ENCODE data around the gene PCMTD2. TPM values are rescaled to one million over a fixed set of nuclear protein-coding genes. Genes with fewer than 3 reads are reported as not detected.
"Not testable (repeated sequence)": the region's sequence is repeated elsewhere in the genome, so short reads cannot be mapped to it uniquely, and the experiment has no call there.

Gene PCMTD2
- polyA plus RNA-seq, 3 donors: 127 to 218 (median 160) TPM

DNA sequence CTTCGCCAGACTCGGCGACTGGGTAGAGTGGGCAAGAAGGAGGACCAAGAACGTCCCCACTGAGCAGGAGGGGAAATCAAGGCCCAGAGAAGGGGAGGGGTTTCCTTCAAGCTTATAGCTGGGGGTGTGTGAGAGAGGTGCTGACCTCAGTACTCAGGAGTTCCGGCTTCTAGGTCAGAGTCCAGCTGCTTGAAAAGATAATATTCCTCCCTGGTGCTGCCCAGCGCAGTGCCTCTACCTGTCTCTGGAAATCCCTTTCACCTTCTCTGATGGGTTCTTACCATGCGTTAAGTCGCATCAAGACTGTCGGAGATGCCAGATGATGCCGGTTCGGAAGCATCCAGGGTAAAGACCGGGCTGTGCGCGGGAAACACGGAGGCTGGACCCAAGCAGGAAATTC is 61.8 kb downstream of the PCMTD2 start:
- DNase-seq (ENCODE audit: extremely low read depth in 1 of 11, low read depth in 9 of 11, low spot score in 4 of 11): not testable (repeated sequence)

DNA sequence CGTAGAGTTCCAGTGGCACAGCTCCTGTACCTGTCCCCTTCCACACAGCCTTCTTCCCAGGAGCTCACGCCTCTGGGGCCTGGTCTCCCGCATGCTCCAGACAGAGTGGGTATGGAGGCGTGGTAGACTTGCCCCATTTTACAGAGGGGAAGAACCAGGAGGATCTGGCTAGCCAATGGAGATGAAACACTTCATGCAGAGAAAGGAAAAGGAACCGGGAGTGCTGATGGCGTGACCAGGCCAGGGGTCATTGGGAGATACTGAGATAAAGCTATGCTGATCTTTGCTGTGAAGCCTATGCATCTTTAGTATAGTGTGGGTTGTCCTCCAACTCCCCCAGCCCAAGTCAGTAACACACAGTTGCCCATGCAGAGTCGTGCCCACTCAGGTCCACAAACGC is 62.5 kb downstream of the PCMTD2 start:
- not testable (repeated sequence) for DNase-seq (ENCODE audit: extremely low read depth in 1 of 11, low read depth in 9 of 11, low spot score in 4 of 11)

DNA sequence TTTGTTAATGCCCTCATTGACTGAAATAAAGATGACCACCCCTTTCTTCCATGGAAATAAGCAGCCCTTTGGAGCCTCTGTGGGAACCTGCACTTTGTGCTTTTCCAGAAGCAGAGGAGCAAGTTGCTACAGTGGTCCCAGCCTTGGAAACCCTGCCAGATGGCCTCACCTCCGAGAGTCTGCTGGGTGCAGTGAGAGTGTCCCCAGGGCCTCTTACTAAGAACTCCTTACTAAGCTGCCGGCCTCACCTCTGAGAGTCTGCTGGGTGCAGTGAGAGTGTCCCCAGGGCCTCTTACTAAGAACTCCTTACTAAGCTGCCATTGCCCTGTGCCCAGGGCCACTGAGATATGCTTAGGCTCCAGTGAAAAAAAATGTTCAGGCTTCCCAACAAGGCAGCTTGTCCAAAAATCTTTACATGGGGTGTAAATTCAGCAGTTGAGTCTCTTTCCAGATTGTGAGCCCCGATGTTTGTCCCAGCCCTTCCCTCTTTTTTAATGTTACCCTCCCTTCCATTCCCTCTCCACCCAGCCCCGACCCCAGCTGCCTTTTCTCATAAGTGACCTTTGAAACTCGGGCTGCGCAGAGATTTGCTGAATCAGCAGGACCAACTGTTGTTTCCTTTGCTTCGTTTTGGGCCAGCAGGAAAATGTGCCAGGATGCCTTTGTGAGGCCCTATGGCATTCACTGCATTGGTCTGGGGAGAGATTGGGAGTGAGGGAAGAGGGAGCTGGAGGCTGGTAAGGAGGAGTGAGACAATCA is 66.7 kb downstream of the PCMTD2 start:
- DNase-seq (ENCODE audit: extremely low read depth in 1 of 11, low read depth in 9 of 11, low spot score in 4 of 11): not testable (repeated sequence)

Other genes starting within 250 kb of the PCMTD2 start
- 1 to 10 TPM in 2 of 3 donors, under 1 TPM in 1; 0.56 to 1.1 (median 1.0) TPM for gene C20orf204, start 219.6 kb upstream of the PCMTD2 start, polyA plus RNA-seq (ENCODE audit: insufficient read length in 3 of 3)
- 10 to 100 TPM in 2 of 3 donors, 1 to 10 TPM in 1; 5.5 to 12.1 (median 12.1) TPM for gene SOX18, start 206.1 kb upstream of the PCMTD2 start, polyA plus RNA-seq (ENCODE audit: insufficient read length in 3 of 3)
- 10 to 100 TPM; 72.5 to 93.9 (median 89.4) TPM for gene TCEA2, start 192.6 kb upstream of the PCMTD2 start, polyA plus RNA-seq (ENCODE audit: insufficient read length in 3 of 3)
- 1 to 10 TPM; 4.5 to 7.1 (median 5.7) TPM for gene RGS19, start 176.2 kb upstream of the PCMTD2 start, polyA plus RNA-seq (ENCODE audit: insufficient read length in 3 of 3)
- 1 to 10 TPM in 2 of 3 donors, under 1 TPM in 1; 0.65 to 1.3 (median 1.2) TPM for gene OPRL1, start 175.7 kb upstream of the PCMTD2 start, polyA plus RNA-seq (ENCODE audit: insufficient read length in 3 of 3)
- under 1 TPM in 1 of 3 donors, not detected in 2; 0.40 TPM for gene LKAAEAR1, start 171.3 kb upstream of the PCMTD2 start, polyA plus RNA-seq (ENCODE audit: insufficient read length in 3 of 3)
- not detected for gene NPBWR2, start 148.2 kb upstream of the PCMTD2 start, polyA plus RNA-seq (ENCODE audit: insufficient read length in 3 of 3)
- gene MYT1, start 91.3 kb upstream of the PCMTD2 start, polyA plus RNA-seq (ENCODE audit: insufficient read length in 3 of 3): under 1 TPM; 0.42 to 0.68 (median 0.55) TPM